ENCODE measurements around the gene MGMT.

GRCh38 chr10:129657297-129658017 lies 190.4 kb downstream of the MGMT start:
- TF ChIP-seq CTCF (IDR thresholded peaks at IDR 0.05) (no peak), POLR2A (IDR thresholded peaks at IDR 0.05) (no peak)
